Measurements from ENCODE around the gene DUOX1. TPM values are rescaled to one million over a fixed set of nuclear protein-coding genes. Genes with fewer than 3 reads are reported as not detected.

The DUOX1 gene
- total and polyA plus RNA-seq, 9 of the 15 experiments (the other 6 are each of a cell fraction or from before 2014, with no cell fraction given), result 0.01 to 0.22 (median 0.01) TPM; not detected in 6

GRCh38 chr15:45149060-45149459 lies 19.3 kb downstream of the DUOX1 start (continued):
- no peak for TF ChIP-seq ZMIZ1 (IDR thresholded peaks at IDR 0.05; ENCODE audit: low read depth in 2 of 2, low read length in 2 of 2)
- no peak for TF ChIP-seq HNRNPH1 (optimal IDR thresholded peaks at IDR 0.05; ENCODE audit: low read depth, low read length)
- no peak for TF ChIP-seq ZBTB1 (CRISPR knock-in tag; IDR thresholded peaks at IDR 0.05; ENCODE audit: borderline replicate concordance, low read depth)
- no peak for TF ChIP-seq DIDO1 (tag; IDR thresholded peaks at IDR 0.05; ENCODE audit: low read depth)

DNA sequence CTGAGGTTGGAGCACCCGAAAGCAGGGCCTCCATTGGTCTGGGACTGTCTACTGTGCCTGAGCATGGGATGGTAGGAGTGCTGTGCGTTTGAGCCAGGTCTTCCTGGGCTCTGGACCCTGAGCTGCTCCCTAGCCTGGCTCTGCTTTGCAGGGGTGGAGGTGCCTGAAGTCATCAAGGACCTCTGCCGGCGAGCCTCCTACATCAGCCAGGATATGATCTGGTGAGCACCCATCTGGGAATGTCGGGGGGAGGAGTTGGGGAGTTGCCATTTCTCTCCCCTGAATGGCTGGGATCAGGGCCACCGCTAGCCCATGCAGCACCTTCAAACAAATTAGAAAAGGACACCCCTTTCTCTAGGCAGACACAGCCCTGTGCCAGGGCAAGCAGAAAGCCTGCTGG lies 20.7 kb downstream of the DUOX1 start:
- no peak; the same call in 2 of the 3 replicates for ATAC-seq
- H3K4me2 ChIP-seq (ENCODE audit: insufficient read depth, low read length), result no peak overlapping the region
- FAIRE-seq, result no peak
- H3K9me3 ChIP-seq (replicated peaks; ENCODE audit: control insufficient read depth, insufficient read depth, low read depth, low read length), result no peaks in the 10 kb centered on the region
- CTCF ChIA-PET (ENCODE audit: low intra/inter-chr PET ratio), result no interaction called here
- H2AFZ ChIP-seq (ENCODE audit: low read depth, low read length), result no peak overlapping the region
- H3K9ac ChIP-seq (ENCODE audit: insufficient read depth in 1 of 2, low read depth in 2 of 2, low read length in 2 of 2), result peak overlapping the region in 1 of 2 experiments; percentile 14; a peak in 1 of 4 replicates
- H3K36me3 ChIP-seq (ENCODE audit: control insufficient read depth, insufficient read depth, low read length), result no peaks in the 10 kb centered on the region
- no peak overlapping the region for H3K4me3 ChIP-seq
- H3K27ac ChIP-seq (ENCODE audit: extremely low read depth, low read depth, low read length), result no peak overlapping the region
- H3K9me1 ChIP-seq (ENCODE audit: control insufficient read depth, insufficient read depth, low read length), result no peaks in the 10 kb centered on the region
- intact Hi-C loops (cut with micrococcal nuclease) (no loop called here), in situ Hi-C loops (cut with MboI) (no loop called here)
- POLR2A ChIA-PET, result interaction anchor here (1.0 kb wide), 1 partner anchor 12 kb away, joined by 3 read pairs; no protein-coding TSS in a partner anchor
- H4K20me1 ChIP-seq (replicated peaks; ENCODE audit: control insufficient read depth, insufficient read depth, low read length), result no peaks in the 10 kb centered on the region; the same call in 1 of the 2 replicates
- DNase-seq (ENCODE audit: extremely low read depth in 1 of 4, low spot score in 3 of 4), result no peak
- peaks cover 0 to 6% of the 10 kb centered on the region in 2 experiments; a peak in 1 of 5 replicates for H3K4me1 ChIP-seq (replicated peaks in 1 of 2; ENCODE audit: control insufficient read depth in 2 of 2, insufficient read depth in 2 of 2, low read length in 2 of 2)
- WGBS (ENCODE audit: insufficient coverage, low coverage, missing lambda C conversion rate), result 9% methylated on average over 6 of the region's 6 CpGs
- peaks cover 2 to 21% of the 10 kb centered on the region in 2 experiments; a peak in 4 of 5 replicates for H3K27me3 ChIP-seq (ENCODE audit: control insufficient read depth in 2 of 2, insufficient read depth in 2 of 2, low read length in 2 of 2)
- H3K79me2 ChIP-seq (ENCODE audit: control insufficient read depth, insufficient read depth, low read length), result no peaks in the 10 kb centered on the region
- no TSS peak for BruUV-seq (replicated peaks)
- TF ChIP-seq XRCC3 (IDR thresholded peaks at IDR 0.05), result no peak
- TF ChIP-seq MAFG (tag; conservative IDR thresholded peaks at IDR 0.05), result no peak
- no peak for TF ChIP-seq TCFL5 (CRISPR knock-in tag; conservative IDR thresholded peaks at IDR 0.05)
- no peak for TF ChIP-seq ASH1L (IDR thresholded peaks at IDR 0.05; ENCODE audit: borderline replicate concordance, low read depth, partially characterized antibody)
- no peak for TF ChIP-seq GABPA (tag; conservative IDR thresholded peaks at IDR 0.05; ENCODE audit: low read depth)
- TF ChIP-seq CHD4 (IDR thresholded peaks at IDR 0.05; ENCODE audit: insufficient read depth, insufficient replicate concordance, low read depth, low read length, poor library complexity, severe bottlenecking), result no peak
- TF ChIP-seq ZSCAN29 (IDR thresholded peaks at IDR 0.05), result no peak
- no peak for TF ChIP-seq PTBP1 (IDR thresholded peaks at IDR 0.05; ENCODE audit: low read depth, low read length)
- no peak for TF ChIP-seq PTTG1 (tag; IDR thresholded peaks at IDR 0.05; ENCODE audit: low read depth)
- TF ChIP-seq, protein P1, sequence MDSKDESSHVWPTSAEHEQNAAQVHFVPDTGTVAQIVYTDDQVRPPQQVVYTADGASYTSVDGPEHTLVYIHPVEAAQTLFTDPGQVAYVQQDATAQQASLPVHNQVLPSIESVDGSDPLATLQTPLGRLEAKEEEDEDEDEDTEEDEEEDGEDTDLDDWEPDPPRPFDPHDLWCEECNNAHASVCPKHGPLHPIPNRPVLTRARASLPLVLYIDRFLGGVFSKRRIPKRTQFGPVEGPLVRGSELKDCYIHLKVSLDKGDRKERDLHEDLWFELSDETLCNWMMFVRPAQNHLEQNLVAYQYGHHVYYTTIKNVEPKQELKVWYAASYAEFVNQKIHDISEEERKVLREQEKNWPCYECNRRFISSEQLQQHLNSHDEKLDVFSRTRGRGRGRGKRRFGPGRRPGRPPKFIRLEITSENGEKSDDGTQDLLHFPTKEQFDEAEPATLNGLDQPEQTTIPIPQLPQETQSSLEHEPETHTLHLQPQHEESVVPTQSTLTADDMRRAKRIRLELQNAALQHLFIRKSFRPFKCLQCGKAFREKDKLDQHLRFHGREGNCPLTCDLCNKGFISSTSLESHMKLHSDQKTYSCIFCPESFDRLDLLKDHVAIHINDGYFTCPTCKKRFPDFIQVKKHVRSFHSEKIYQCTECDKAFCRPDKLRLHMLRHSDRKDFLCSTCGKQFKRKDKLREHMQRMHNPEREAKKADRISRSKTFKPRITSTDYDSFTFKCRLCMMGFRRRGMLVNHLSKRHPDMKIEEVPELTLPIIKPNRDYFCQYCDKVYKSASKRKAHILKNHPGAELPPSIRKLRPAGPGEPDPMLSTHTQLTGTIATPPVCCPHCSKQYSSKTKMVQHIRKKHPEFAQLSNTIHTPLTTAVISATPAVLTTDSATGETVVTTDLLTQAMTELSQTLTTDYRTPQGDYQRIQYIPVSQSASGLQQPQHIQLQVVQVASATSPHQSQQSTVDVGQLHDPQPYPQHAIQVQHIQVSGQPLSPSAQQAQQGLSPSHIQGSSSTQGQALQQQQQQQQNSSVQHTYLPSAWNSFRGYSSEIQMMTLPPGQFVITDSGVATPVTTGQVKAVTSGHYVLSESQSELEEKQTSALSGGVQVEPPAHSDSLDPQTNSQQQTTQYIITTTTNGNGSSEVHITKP (IDR thresholded peaks at IDR 0.05; ENCODE audit: partially characterized antibody), result no peak
